H1 (cell line): ENCODE measurements around the gene MOB2. TPM values are rescaled to one million over a fixed set of nuclear protein-coding genes. Genes with fewer than 3 reads are reported as not detected.

Experiments
- CTCF ChIA-PET: fragments of 300-600 bp; sonication (Branson Sonifier 250); formaldehyde crosslinking; loops from one replicate; lab custom pipeline; 2021; ENCODE audit not compliant: partially characterized antibody; lab: Charles Lee
- POLR2A ChIA-PET: fragments of 300-600 bp; sonication (Branson Sonifier 250); formaldehyde crosslinking; loops from one replicate; lab custom pipeline; 2021; ENCODE audit warnings: inconsistent platforms; ENCODE audit not compliant: partially characterized antibody; lab: Charles Lee
- DNase-seq, 2 experiments: peaks; one replicate each; pipeline versions ENCODE4 v3.0.0 to v3.0.0-alpha.2; 2010 to 2022; ENCODE audit warnings: low spot score in 2 of 2, low read depth in 1 of 2, mixed read lengths in 1 of 2
- FAIRE-seq: peaks from 2 replicates; lab custom pipeline; 2011; peaks lifted over from hg19 to GRCh38; lab: Jason Lieb, UNC
- H2AFZ ChIP-seq: 2 replicates; pipeline ENCODE4 v1.8.1; 2012; ENCODE audit warnings: low read length, inconsistent platforms
- H2AK5ac ChIP-seq: 2 replicates; pipeline ENCODE4 v1.6.1; 2013; ENCODE audit warnings: low read depth, low read length
- H2BK120ac ChIP-seq: replicated peaks from 2 replicates; pipeline ENCODE3; 2013; ENCODE audit warnings: low read depth, low read length, inconsistent platforms
- H2BK12ac ChIP-seq: 2 replicates; pipeline ENCODE4 v1.6.1; 2013; ENCODE audit warnings: low read depth, low read length
- H2BK15ac ChIP-seq: 2 replicates; pipeline ENCODE4 v1.6.1; 2013; ENCODE audit warnings: low read length
- H2BK20ac ChIP-seq: 2 replicates; pipeline ENCODE4 v1.6.1; 2013; ENCODE audit warnings: low read length
- H2BK5ac ChIP-seq: 2 replicates; pipeline ENCODE4 v1.6.1; 2013; ENCODE audit warnings: low read depth, low read length
- H3K14ac ChIP-seq: 2 replicates; pipeline ENCODE4 v1.6.1; 2013; ENCODE audit warnings: inconsistent platforms; ENCODE audit not compliant: insufficient read length
- H3K18ac ChIP-seq: 2 replicates; pipeline ENCODE4 v1.6.1; 2013; ENCODE audit warnings: low read length; ENCODE audit errors: extremely low read depth
- H3K23ac ChIP-seq: 2 replicates; pipeline ENCODE4 v1.6.1; 2013; ENCODE audit warnings: inconsistent platforms; ENCODE audit not compliant: insufficient read length
- H3K23me2 ChIP-seq: 2 replicates; pipeline ENCODE4 v1.6.1; 2013; ENCODE audit warnings: low read depth, low read length
- H3K27ac ChIP-seq: 2 replicates; pipeline ENCODE4 v1.6.1; 2011; ENCODE audit warnings: low read depth, low read length, inconsistent platforms
- H3K27me3 ChIP-seq, 4 experiments: replicated peaks in 1 of 4; 1 replicate in 1 of 4; 2 replicates in 3 of 4; pipeline versions ENCODE4 v1.6.1 to v1.8.1; 2011 to 2013; ENCODE audit warnings: low read length in 3 of 4, mild to moderate bottlenecking in 3 of 4, inconsistent platforms in 2 of 4, mixed read lengths in 2 of 4, moderate library complexity in 1 of 4; ENCODE audit not compliant: control insufficient read depth in 3 of 4, insufficient read depth in 3 of 4; ENCODE audit errors: extremely low read depth in 1 of 4
- H3K36me3 ChIP-seq, 4 experiments: 2 replicates each; pipeline versions ENCODE4 v1.6.1 to v1.8.1; 2011 to 2013; ENCODE audit warnings: mild to moderate bottlenecking in 4 of 4, low read length in 3 of 4, moderate library complexity in 2 of 4, control low read depth in 1 of 4, inconsistent platforms in 1 of 4; ENCODE audit not compliant: insufficient read depth in 4 of 4, control insufficient read depth in 2 of 4
- H3K4ac ChIP-seq: replicated peaks from 2 replicates; pipeline ENCODE3; 2013; ENCODE audit warnings: low read length, low read depth, mixed read lengths, inconsistent platforms; ENCODE audit not compliant: insufficient read length
- H3K4me1 ChIP-seq, 4 experiments: replicated peaks in 1 of 4; 1 replicate in 1 of 4; 2 replicates in 3 of 4; pipeline versions ENCODE4 v1.6.1 to v1.8.1; 2011 to 2013; ENCODE audit warnings: low read length in 3 of 4, inconsistent platforms in 2 of 4, mixed read lengths in 1 of 4; ENCODE audit not compliant: insufficient read depth in 4 of 4, control insufficient read depth in 3 of 4
- H3K4me2 ChIP-seq, 2 experiments: 2 replicates each; pipeline versions ENCODE4 v1.6.1 to v1.8.1; 2011 to 2013; ENCODE audit warnings: low read depth in 2 of 2, low read length in 2 of 2, control low read depth in 1 of 2, inconsistent platforms in 1 of 2, mild to moderate bottlenecking in 1 of 2; ENCODE audit not compliant: insufficient read depth in 1 of 2
- H3K4me3 ChIP-seq, 4 experiments: fragments of 200-600, 300-600 bp in 1 of 4; sonication (generic), shearing (Covaris generic), sonication (Bioruptor Twin) in 1 of 4; 2 replicates each; pipeline versions ENCODE4 v1.5.1 to v1.8.1; 2011 to 2016; ENCODE audit warnings: low read length in 4 of 4, low read depth in 3 of 4, control low read depth in 2 of 4, inconsistent platforms in 2 of 4, mild to moderate bottlenecking in 2 of 4, mixed read lengths in 1 of 4, moderate library complexity in 1 of 4; ENCODE audit not compliant: insufficient read depth in 2 of 4; ENCODE audit errors: extremely low read depth in 1 of 4
- H3K56ac ChIP-seq: replicated peaks from 2 replicates; pipeline ENCODE3; 2013; ENCODE audit warnings: low read depth, mild to moderate bottlenecking, mixed read lengths, low read length, inconsistent platforms; ENCODE audit not compliant: insufficient read length
- H3K79me1 ChIP-seq: 2 replicates; pipeline ENCODE4 v1.6.1; 2013; ENCODE audit warnings: low read depth, low read length, control low read depth
- H3K79me2 ChIP-seq, 2 experiments: 2 replicates each; pipeline versions ENCODE4 v1.6.1 to v1.8.1; 2012 to 2013; ENCODE audit warnings: low read length in 2 of 2, mild to moderate bottlenecking in 2 of 2, inconsistent platforms in 1 of 2; ENCODE audit not compliant: insufficient read depth in 2 of 2, control insufficient read depth in 1 of 2
- H3K9ac ChIP-seq, 4 experiments: replicated peaks in 1 of 4; 1 replicate in 1 of 4; 2 replicates in 3 of 4; pipeline versions ENCODE4 v1.6.1 to v1.8.1; 2011 to 2013; ENCODE audit warnings: low read depth in 3 of 4, low read length in 3 of 4, control low read depth in 2 of 4, mild to moderate bottlenecking in 2 of 4, moderate library complexity in 2 of 4, inconsistent platforms in 1 of 4; ENCODE audit errors: extremely low read depth in 1 of 4
- H3K9me3 ChIP-seq, 2 experiments: 2 replicates each; pipeline versions ENCODE4 v1.6.1 to v1.8.1; 2012 to 2013; ENCODE audit warnings: mild to moderate bottlenecking in 2 of 2, moderate library complexity in 2 of 2, control low read depth in 1 of 2, inconsistent platforms in 1 of 2, low read depth in 1 of 2, low read length in 1 of 2, mixed read lengths in 1 of 2; ENCODE audit not compliant: insufficient read depth in 2 of 2
- H4K20me1 ChIP-seq, 2 experiments: replicated peaks in 1 of 2; 2 replicates each; pipeline versions ENCODE3 to v1.8.1; 2011 to 2013; ENCODE audit warnings: inconsistent platforms in 2 of 2, low read length in 2 of 2, mild to moderate bottlenecking in 1 of 2; ENCODE audit not compliant: insufficient read depth in 2 of 2, control insufficient read depth in 1 of 2
- H4K5ac ChIP-seq: 2 replicates; pipeline ENCODE4 v1.6.1; 2013; ENCODE audit warnings: low read length, low read depth, mixed read lengths, inconsistent platforms; ENCODE audit not compliant: insufficient read length
- H4K8ac ChIP-seq: 2 replicates; pipeline ENCODE4 v1.8.0; 2013; ENCODE audit warnings: mild to moderate bottlenecking, moderate library complexity, low read length, inconsistent platforms; ENCODE audit not compliant: insufficient read depth; ENCODE audit errors: extremely low read depth
- H4K91ac ChIP-seq: replicated peaks from 2 replicates; pipeline ENCODE3; 2013; ENCODE audit warnings: low read length, mixed read lengths, inconsistent platforms; ENCODE audit not compliant: insufficient read length
- BCL11A ChIP-seq, 2 experiments: IDR thresholded peaks; one replicate each; pipeline ENCODE4 v1.6.1; 2011; ENCODE audit warnings: low read depth in 2 of 2, low read length in 2 of 2, mild to moderate bottlenecking in 2 of 2
- KDM1A ChIP-seq: fragments of 200-600, 300-600 bp; sonication (generic); IDR thresholded peaks from 2 replicates; pipeline ENCODE4 v1.7.1; 2016; ENCODE audit warnings: mild to moderate bottlenecking, low read length, borderline replicate concordance
- KDM4A ChIP-seq: IDR thresholded peaks from one replicate; pipeline ENCODE4 v1.7.1; 2012; ENCODE audit warnings: low read depth, mild to moderate bottlenecking, moderate library complexity, low read length, inconsistent platforms; ENCODE audit not compliant: severe bottlenecking
- NRF1 ChIP-seq: IDR thresholded peaks from 2 replicates; pipeline ENCODE4 v1.6.1; 2011; ENCODE audit warnings: mild to moderate bottlenecking, low read depth, low read length, improper control_type of control experiment
- POLR2AphosphoS5 ChIP-seq: IDR thresholded peaks from 2 replicates; pipeline ENCODE4 v1.6.1; 2011; ENCODE audit warnings: low read depth, low read length
- SAP30 ChIP-seq: fragments of 300-600 bp; sonication (generic); IDR thresholded peaks from 2 replicates; pipeline ENCODE4 v1.7.1; 2012; ENCODE audit warnings: low read length, moderate library complexity, mild to moderate bottlenecking, inconsistent platforms; ENCODE audit not compliant: insufficient read depth, insufficient replicate concordance
- SIRT6 ChIP-seq: IDR thresholded peaks from one replicate; pipeline ENCODE4 v1.7.1; 2012; ENCODE audit warnings: low read length, inconsistent platforms
- SP2 ChIP-seq: IDR thresholded peaks from 2 replicates; pipeline ENCODE4 v1.6.1; 2012; ENCODE audit warnings: mild to moderate bottlenecking, low read length, inconsistent platforms
- SP4 ChIP-seq: IDR thresholded peaks from 2 replicates; pipeline ENCODE4 v1.6.1; 2012; ENCODE audit warnings: low read length, inconsistent platforms
- TBP ChIP-seq: IDR thresholded peaks from 2 replicates; pipeline ENCODE4 v1.6.1; 2011; ENCODE audit warnings: low read depth, low read length, improper control_type of control experiment
- TCF12 ChIP-seq: IDR thresholded peaks from 2 replicates; pipeline ENCODE4 v1.6.1; 2011; ENCODE audit warnings: low read depth, mild to moderate bottlenecking, low read length
- YY1 ChIP-seq: IDR thresholded peaks from 2 replicates; pipeline ENCODE4 v1.6.1; 2011; ENCODE audit warnings: low read depth, mild to moderate bottlenecking, low read length
- whole genome bisulfite sequencing, 2 experiments: shearing (Covaris generic) in 1 of 2; methylation state at CpG; one replicate each; pipeline versions ENCODE4 v1.1.6 to v1.1.7; 2013 to 2015; ENCODE audit warnings: low lambda C conversion rate in 2 of 2, mixed read lengths in 2 of 2, inconsistent platforms in 1 of 2, low coverage in 1 of 2, missing lambda C conversion rate in 1 of 2; ENCODE audit not compliant: insufficient replicate concordance in 2 of 2, insufficient coverage in 1 of 2, insufficient read length in 1 of 2; ENCODE audit errors: extremely low coverage in 1 of 2, missing lambda C conversion rate in 1 of 2; 5-methylcytosine and 5-hydroxymethylcytosine counted together
- polyA plus RNA-seq, 7 experiments: library from polyadenylated mRNA; depleted of rRNA in 3 of 7; stranded (reverse) in 5 of 7; unstranded in 2 of 7; fragments of >200 nt in 5 of 7; fragments of 200-250 nt in 2 of 7; gene quantifications; 1 replicate in 5 of 7; 2 replicates in 1 of 7; 4 replicates in 1 of 7; pipeline versions ENCODE4 v1.2.1 to v1.2.3, GENCODE V29; 2011 to 2013; ENCODE audit warnings: missing spikeins in 2 of 7, mixed read lengths in 2 of 7
- total RNA-seq: library from RNA; stranded (reverse); fragmentation: NEBNext Ultra II Directional; extraction: Animal tissue kit (Norgen Biotek cat#: 25700); gene quantifications from 2 replicates; pipeline ENCODE4 v1.2.1, GENCODE V29; 2021
- TF ChIP-seq, protein P1 (sequence below): IDR thresholded peaks from 2 replicates; pipeline ENCODE4 v1.6.1; 2012; ENCODE audit warnings: inconsistent platforms

MOB2 gene
- total and polyA plus RNA-seq, 2 of the 8 experiments (the other 6 are each of a cell fraction or from before 2014, with no cell fraction given) = 18.6 to 28.2 TPM

DNA sequence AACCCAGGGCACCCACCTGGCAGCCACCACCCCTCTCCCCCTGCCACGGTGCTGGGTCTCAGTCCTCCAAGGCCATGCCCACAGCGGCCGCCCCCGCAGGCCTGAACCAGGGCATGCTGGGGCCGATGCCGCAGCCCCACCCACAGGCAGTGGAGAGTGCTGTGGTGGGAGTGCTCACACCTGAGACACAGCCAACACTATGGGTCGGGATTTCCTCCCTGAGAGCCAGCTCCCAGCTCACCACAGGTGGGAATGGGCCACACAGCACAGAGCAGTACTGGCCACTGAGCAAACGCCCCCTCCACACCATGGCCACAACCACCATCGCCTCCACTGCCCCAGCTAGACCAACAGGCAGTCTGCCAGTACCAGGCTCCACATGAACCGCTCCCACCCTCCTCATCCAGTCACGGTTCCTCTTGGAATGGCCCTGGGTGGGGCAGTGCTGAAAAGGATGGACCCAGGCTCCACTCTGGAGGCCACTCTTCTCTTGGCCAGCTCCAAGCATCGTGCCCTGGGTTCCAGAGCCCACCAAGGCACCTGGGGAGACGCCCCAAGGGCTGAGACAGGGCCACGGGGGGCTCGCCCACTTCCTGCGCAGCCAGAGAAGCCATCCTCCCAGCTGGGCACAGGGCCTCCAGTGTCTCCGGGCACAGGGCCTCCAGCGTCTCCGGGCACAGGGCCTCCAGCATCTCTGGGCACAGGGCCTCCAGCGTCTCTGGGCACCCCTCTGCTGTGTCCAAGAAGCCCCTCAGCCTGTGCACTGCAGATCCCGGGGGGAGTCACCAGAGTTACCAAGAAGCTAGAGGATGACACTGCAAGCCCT, 14.2 kb downstream of the MOB2 start:
- CTCF ChIA-PET = interaction anchor here (0.6 to 1.8 kb wide), 7 partner anchors 9 to 43 kb away, joined by 3 to 7 read pairs (median 3); partner anchors contain the start of gene MOB2
- H4K20me1 ChIP-seq = peaks cover 0 to 2% of the 10 kb centered on the region in 2 experiments
- no peak overlapping the region for H2AFZ ChIP-seq
- no peak overlapping the region for H3K9ac ChIP-seq
- no peak overlapping the region for H2BK5ac ChIP-seq
- no peak overlapping the region for H2BK12ac ChIP-seq
- no peak overlapping the region for H3K56ac ChIP-seq
- no peak overlapping the region for H3K27ac ChIP-seq
- FAIRE-seq (no peak), DNase-seq (no peak)
- no peaks in the 10 kb centered on the region for H3K79me1 ChIP-seq
- no peak overlapping the region for H3K14ac ChIP-seq
- H4K5ac ChIP-seq = no peak overlapping the region
- peaks cover 0 to 3% (median 0%) of the 10 kb centered on the region in 4 experiments; a peak in 1 of 8 replicates for H3K36me3 ChIP-seq
- no peaks in the 10 kb centered on the region; a peak in 1 of 7 replicates for H3K4me1 ChIP-seq
- H3K4ac ChIP-seq = no peak overlapping the region
- TF ChIP-seq POLR2AphosphoS5 (no peak), SAP30 (no peak), TBP (no peak), KDM4A (no peak), NRF1 (no peak), TCF12 (no peak), SIRT6 (no peak), SP4 (no peak), BCL11A (IDR thresholded peaks at IDR 0.05; ENCODE audit: low read depth in 2 of 2, low read length in 2 of 2) (no peak), YY1 (no peak), KDM1A (no peak), SP2 (no peak)
- TF ChIP-seq, protein P1, sequence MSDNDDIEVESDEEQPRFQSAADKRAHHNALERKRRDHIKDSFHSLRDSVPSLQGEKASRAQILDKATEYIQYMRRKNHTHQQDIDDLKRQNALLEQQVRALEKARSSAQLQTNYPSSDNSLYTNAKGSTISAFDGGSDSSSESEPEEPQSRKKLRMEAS = no peak
- H3K27me3 ChIP-seq = no peaks in the 10 kb centered on the region
- no peaks in the 10 kb centered on the region for H3K79me2 ChIP-seq
- H2BK15ac ChIP-seq = no peak overlapping the region
- no peak overlapping the region for H2BK20ac ChIP-seq
- 88% methylated on average over 16 of the region's 21 CpGs; no CpG with 5 or more reads in 1 of the 2 experiments for WGBS, 2 experiments
- H3K23ac ChIP-seq = no peak overlapping the region
- H3K23me2 ChIP-seq = no peaks in the 10 kb centered on the region
- no peak overlapping the region for H2BK120ac ChIP-seq
- no peak overlapping the region for H4K91ac ChIP-seq
- H2AK5ac ChIP-seq = no peak overlapping the region
- no peaks in the 10 kb centered on the region for H3K9me3 ChIP-seq
- H3K4me3 ChIP-seq = no peak overlapping the region
- POLR2A ChIA-PET = interaction anchor here (1.3 kb wide), 1 partner anchor 9 kb away, joined by 4 read pairs; no protein-coding TSS in a partner anchor
- no peak overlapping the region for H4K8ac ChIP-seq
- no peak overlapping the region for H3K18ac ChIP-seq
- H3K4me2 ChIP-seq = no peak overlapping the region
